HCT116 (cell line): ENCODE results near the gene ARMC12. TPM values are rescaled to one million over a fixed set of nuclear protein-coding genes. Genes with fewer than 3 reads are reported as not detected.

Experiments used
- ATAC-seq: fragments of 200-7000 bp; cut with Tn5 transposase; 2 replicates; pipeline ENCODE4 v1.9.1; 2020; ENCODE audit warnings: mild to moderate bottlenecking, moderate library complexity
- BruUV-seq: library from RNA; stranded (reverse); fragments of 400-500 nt; replicated peaks from 2 replicates; lab custom pipeline; 2021; lab: Mats Ljungman, UMichigan
- CTCF ChIA-PET: fragments of 300-600 bp; sonication (Branson Sonifier 250); formaldehyde crosslinking; loops from one replicate; lab custom pipeline; 2021; ENCODE audit warnings: antibody characterized with exemption; lab: Charles Lee
- POLR2A ChIA-PET: fragments of 300-600, 350-600 bp; sonication (Branson Sonifier 250); formaldehyde crosslinking; loops from one replicate; lab custom pipeline; 2021; ENCODE audit warnings: antibody characterized with exemption; lab: Charles Lee
- RAD21 ChIA-PET, 2 experiments: fragments of 300-600 bp; sonication (Branson Sonifier 250); formaldehyde crosslinking; loops; one replicate each; lab custom pipeline; 2023; ENCODE audit warnings: low total read pairs in 2 of 2; ENCODE audit not compliant: uncharacterized antibody in 2 of 2, unreplicated experiment in 2 of 2, low non-redundant PET in 1 of 2; lab: Charles Lee
- DNase-seq: peaks from one replicate; pipeline ENCODE4 v3.0.0-alpha.2; 2010; ENCODE audit warnings: low read depth, low spot score
- H2AFZ ChIP-seq: fragments of 200-600 bp; shearing (Covaris generic), sonication (generic); 2 replicates; pipeline ENCODE4 v1.6.1; 2017; ENCODE audit warnings: low read depth, mixed run types, mixed read lengths, antibody characterized with exemption, low read length; ENCODE audit not compliant: poor library complexity, severe bottlenecking
- H3K27ac ChIP-seq: 2 replicates; pipeline ENCODE4 v1.5.1; 2012; ENCODE audit warnings: low read depth, low read length
- H3K27me3 ChIP-seq: fragments of 200-600 bp; sonication (generic); 2 replicates; pipeline ENCODE4 v1.6.1; 2016; ENCODE audit warnings: mixed run types, low read length, mixed read lengths; ENCODE audit not compliant: insufficient read depth
- H3K36me3 ChIP-seq, 2 experiments: fragments of 200-500 bp in 1 of 2; fragments of 200-600 bp in 1 of 2; sonication (Bioruptor generic) in 1 of 2; sonication (generic) in 1 of 2; 2 replicates each; pipeline versions ENCODE4 v1.5.1 to v1.6.1; 2014 to 2016; ENCODE audit warnings: low read length in 2 of 2, inconsistent platforms in 1 of 2, mixed read lengths in 1 of 2, mixed run types in 1 of 2; ENCODE audit not compliant: insufficient read depth in 2 of 2, control insufficient read depth in 1 of 2
- H3K4me1 ChIP-seq, 2 experiments: fragments of 200-600 bp in 1 of 2; sonication (generic) in 1 of 2; 2 replicates each; pipeline versions ENCODE4 v1.5.1 to v1.6.1; 2012 to 2017; ENCODE audit warnings: low read length in 2 of 2, inconsistent platforms in 1 of 2, mild to moderate bottlenecking in 1 of 2, mixed read lengths in 1 of 2, mixed run types in 1 of 2, moderate library complexity in 1 of 2; ENCODE audit not compliant: insufficient read depth in 2 of 2, control insufficient read depth in 1 of 2
- H3K4me2 ChIP-seq: fragments of 200-600 bp; sonication (generic); 2 replicates; pipeline ENCODE4 v1.6.1; 2017; ENCODE audit warnings: mixed run types, low read length, mixed read lengths
- H3K4me3 ChIP-seq, 2 experiments: fragments of 200-600 bp in 1 of 2; sonication (generic) in 1 of 2; replicated peaks in 1 of 2; 2 replicates each; pipeline ENCODE4 v1.5.1; 2011 to 2016; ENCODE audit warnings: low read length in 2 of 2, control low read depth in 1 of 2, low read depth in 1 of 2, mild to moderate bottlenecking in 1 of 2, mixed read lengths in 1 of 2, mixed run types in 1 of 2
- H3K79me2 ChIP-seq: fragments of 200-600 bp; sonication (generic); 2 replicates; pipeline ENCODE4 v1.6.1; 2017; ENCODE audit warnings: mild to moderate bottlenecking, mixed run types, low read length, moderate library complexity, mixed read lengths; ENCODE audit not compliant: insufficient read depth
- H3K9ac ChIP-seq: fragments of 200-600 bp; sonication (generic); 2 replicates; pipeline ENCODE4 v1.6.1; 2016; ENCODE audit warnings: low read length, mixed read lengths
- H3K9me2 ChIP-seq: fragments of 200-600 bp; sonication (generic), shearing (Covaris generic); 2 replicates; pipeline ENCODE4 v1.6.1; 2017; ENCODE audit warnings: mixed run types, mild to moderate bottlenecking, moderate library complexity; ENCODE audit not compliant: insufficient read depth
- H3K9me3 ChIP-seq, 2 experiments: fragments of 200-500 bp in 1 of 2; fragments of 200-600 bp in 1 of 2; sonication (Bioruptor generic) in 1 of 2; sonication (generic) in 1 of 2; 2 replicates each; pipeline ENCODE4 v1.6.1; 2014 to 2017; ENCODE audit warnings: low read length in 2 of 2, mixed read lengths in 2 of 2, inconsistent platforms in 1 of 2, low read depth in 1 of 2, mild to moderate bottlenecking in 1 of 2, mixed run types in 1 of 2, moderate library complexity in 1 of 2; ENCODE audit not compliant: control insufficient read depth in 1 of 2, insufficient read depth in 1 of 2
- H4K20me1 ChIP-seq: fragments of 200-600 bp; sonication (generic), shearing (Covaris generic); 2 replicates; pipeline ENCODE4 v1.6.1; 2017; ENCODE audit warnings: mixed run types, mild to moderate bottlenecking, moderate library complexity; ENCODE audit not compliant: insufficient read depth
- CEBPB ChIP-seq: IDR thresholded peaks from 2 replicates; pipeline ENCODE4 v1.6.1; 2012; ENCODE audit warnings: low read depth
- EZH2phosphoT487 ChIP-seq: fragments of 200-600 bp; IDR thresholded peaks from 2 replicates; pipeline ENCODE4 v1.6.1; 2018; ENCODE audit warnings: antibody characterized with exemption, borderline replicate concordance
- JUND ChIP-seq: IDR thresholded peaks from 2 replicates; pipeline ENCODE4 v1.6.1; 2012
- POLR2AphosphoS5 ChIP-seq: IDR thresholded peaks from 2 replicates; pipeline ENCODE4 v1.6.1; 2011; ENCODE audit warnings: mild to moderate bottlenecking, low read depth, low read length, moderate library complexity
- SP1 ChIP-seq: IDR thresholded peaks from 2 replicates; pipeline ENCODE4 v1.6.1; 2012; ENCODE audit warnings: low read depth
- SRF ChIP-seq: IDR thresholded peaks from 2 replicates; pipeline ENCODE4 v1.6.1; 2012; ENCODE audit warnings: low read depth
- intact Hi-C: fragments of 100-400 bp; cut with micrococcal nuclease; formaldehyde crosslinking; loops from 2 replicates; pipeline ENCODE4 v1.10.0; 2022
- total RNA-seq: library from RNA; stranded (reverse); gene quantifications from one replicate; pipeline ENCODE4 v1.2.1, GENCODE V29; 2021; ENCODE audit not compliant: unreplicated experiment
- TF ChIP-seq, protein P1 (sequence below): IDR thresholded peaks from 2 replicates; pipeline ENCODE4 v1.6.1; 2012; ENCODE audit warnings: low read depth
- TF ChIP-seq, protein P2 (sequence below), 3 experiments: fragments of 200-600 bp in 1 of 3; sonication (generic) in 1 of 3; IDR thresholded peaks in 2 of 3; conservative IDR thresholded peaks in 1 of 3; 2 replicates each; pipeline ENCODE4 v1.5.1; 2012 to 2017; ENCODE audit warnings: low read depth in 2 of 3, low read length in 2 of 3, antibody characterized with exemption in 1 of 3, borderline replicate concordance in 1 of 3, control low read depth in 1 of 3, mild to moderate bottlenecking in 1 of 3, mixed read lengths in 1 of 3, mixed run types in 1 of 3, moderate library complexity in 1 of 3; ENCODE audit not compliant: insufficient read depth in 1 of 3

ARMC12 gene
- total RNA-seq, 1 experiment from 2014 or later: 0.79 TPM

DNA sequence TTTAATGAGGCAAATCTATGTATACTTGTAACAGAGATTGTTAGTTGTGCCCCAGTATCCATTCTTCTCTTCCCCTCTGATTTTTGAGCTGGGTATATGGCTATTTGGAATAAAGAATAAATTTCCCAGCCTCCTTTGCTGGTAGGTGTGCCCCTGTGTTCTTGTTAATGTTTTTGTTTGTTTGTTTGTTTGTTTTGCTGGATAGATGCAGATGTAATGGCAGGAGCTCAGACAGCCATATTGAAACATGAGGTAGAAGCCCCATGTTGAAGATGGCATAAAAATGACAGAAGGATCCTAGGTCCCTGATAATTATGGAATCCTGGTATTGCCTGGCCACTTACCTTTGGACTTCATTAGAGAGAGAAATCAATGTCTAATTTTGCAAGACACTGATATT is 28.2 kb upstream of the ARMC12 start:
- POLR2A ChIA-PET: no interaction called here
- intact Hi-C loops: no loop called here

More for the DNA sequence above, 28.2 kb upstream of the ARMC12 start:
- no peak for DNase-seq
- no peak overlapping the region for H3K9ac ChIP-seq
- no peak for ATAC-seq
- CTCF ChIA-PET: no interaction called here
- peaks cover 0 to 9% of the 10 kb centered on the region in 2 experiments; a peak in 2 of 4 replicates for H3K4me1 ChIP-seq
- no peaks in the 10 kb centered on the region for H4K20me1 ChIP-seq
- H3K9me3 ChIP-seq: no peaks in the 10 kb centered on the region
- no peak overlapping the region for H3K4me3 ChIP-seq
- TF ChIP-seq EZH2phosphoT487 (no peak), POLR2AphosphoS5 (no peak), JUND (no peak), SRF (no peak), CEBPB (no peak), SP1 (no peak)
- TF ChIP-seq, protein P1, sequence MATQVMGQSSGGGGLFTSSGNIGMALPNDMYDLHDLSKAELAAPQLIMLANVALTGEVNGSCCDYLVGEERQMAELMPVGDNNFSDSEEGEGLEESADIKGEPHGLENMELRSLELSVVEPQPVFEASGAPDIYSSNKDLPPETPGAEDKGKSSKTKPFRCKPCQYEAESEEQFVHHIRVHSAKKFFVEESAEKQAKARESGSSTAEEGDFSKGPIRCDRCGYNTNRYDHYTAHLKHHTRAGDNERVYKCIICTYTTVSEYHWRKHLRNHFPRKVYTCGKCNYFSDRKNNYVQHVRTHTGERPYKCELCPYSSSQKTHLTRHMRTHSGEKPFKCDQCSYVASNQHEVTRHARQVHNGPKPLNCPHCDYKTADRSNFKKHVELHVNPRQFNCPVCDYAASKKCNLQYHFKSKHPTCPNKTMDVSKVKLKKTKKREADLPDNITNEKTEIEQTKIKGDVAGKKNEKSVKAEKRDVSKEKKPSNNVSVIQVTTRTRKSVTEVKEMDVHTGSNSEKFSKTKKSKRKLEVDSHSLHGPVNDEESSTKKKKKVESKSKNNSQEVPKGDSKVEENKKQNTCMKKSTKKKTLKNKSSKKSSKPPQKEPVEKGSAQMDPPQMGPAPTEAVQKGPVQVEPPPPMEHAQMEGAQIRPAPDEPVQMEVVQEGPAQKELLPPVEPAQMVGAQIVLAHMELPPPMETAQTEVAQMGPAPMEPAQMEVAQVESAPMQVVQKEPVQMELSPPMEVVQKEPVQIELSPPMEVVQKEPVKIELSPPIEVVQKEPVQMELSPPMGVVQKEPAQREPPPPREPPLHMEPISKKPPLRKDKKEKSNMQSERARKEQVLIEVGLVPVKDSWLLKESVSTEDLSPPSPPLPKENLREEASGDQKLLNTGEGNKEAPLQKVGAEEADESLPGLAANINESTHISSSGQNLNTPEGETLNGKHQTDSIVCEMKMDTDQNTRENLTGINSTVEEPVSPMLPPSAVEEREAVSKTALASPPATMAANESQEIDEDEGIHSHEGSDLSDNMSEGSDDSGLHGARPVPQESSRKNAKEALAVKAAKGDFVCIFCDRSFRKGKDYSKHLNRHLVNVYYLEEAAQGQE: no peak
- TF ChIP-seq, protein P2, sequence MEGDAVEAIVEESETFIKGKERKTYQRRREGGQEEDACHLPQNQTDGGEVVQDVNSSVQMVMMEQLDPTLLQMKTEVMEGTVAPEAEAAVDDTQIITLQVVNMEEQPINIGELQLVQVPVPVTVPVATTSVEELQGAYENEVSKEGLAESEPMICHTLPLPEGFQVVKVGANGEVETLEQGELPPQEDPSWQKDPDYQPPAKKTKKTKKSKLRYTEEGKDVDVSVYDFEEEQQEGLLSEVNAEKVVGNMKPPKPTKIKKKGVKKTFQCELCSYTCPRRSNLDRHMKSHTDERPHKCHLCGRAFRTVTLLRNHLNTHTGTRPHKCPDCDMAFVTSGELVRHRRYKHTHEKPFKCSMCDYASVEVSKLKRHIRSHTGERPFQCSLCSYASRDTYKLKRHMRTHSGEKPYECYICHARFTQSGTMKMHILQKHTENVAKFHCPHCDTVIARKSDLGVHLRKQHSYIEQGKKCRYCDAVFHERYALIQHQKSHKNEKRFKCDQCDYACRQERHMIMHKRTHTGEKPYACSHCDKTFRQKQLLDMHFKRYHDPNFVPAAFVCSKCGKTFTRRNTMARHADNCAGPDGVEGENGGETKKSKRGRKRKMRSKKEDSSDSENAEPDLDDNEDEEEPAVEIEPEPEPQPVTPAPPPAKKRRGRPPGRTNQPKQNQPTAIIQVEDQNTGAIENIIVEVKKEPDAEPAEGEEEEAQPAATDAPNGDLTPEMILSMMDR (IDR thresholded peaks at IDR 0.05 in 2 of 3, conservative IDR thresholded peaks at IDR 0.05 in 1 of 3; ENCODE audit: borderline replicate concordance in 1 of 3, insufficient read depth in 1 of 3, low read depth in 2 of 3, low read length in 2 of 3): no peak
- H3K27ac ChIP-seq: no peak overlapping the region
- no peak overlapping the region for H3K4me2 ChIP-seq
- H2AFZ ChIP-seq: no peak overlapping the region
- RAD21 ChIA-PET: no interaction called here
- no peaks in the 10 kb centered on the region for H3K9me2 ChIP-seq
- BruUV-seq: no TSS peak
- no peaks in the 10 kb centered on the region for H3K36me3 ChIP-seq
- no peaks in the 10 kb centered on the region for H3K27me3 ChIP-seq
- H3K79me2 ChIP-seq: no peaks in the 10 kb centered on the region
